Stimulated activated CD8-positive, alpha-beta memory T cell treated with anti-CD3 and anti-CD28 coated beads, Interleukin-12 subunit alpha, Interleukin-12 subunit beta, amount 100 ng/mL, for 24 hours (primary cell): ENCODE data around the gene BRF1.
"Not testable (repeated sequence)": the region's sequence is repeated elsewhere in the genome, so short reads cannot be mapped to it uniquely, and the experiment has no call there.

ENCODE experiments used
- DNase-seq: peaks from one replicate; pipeline ENCODE4 v3.0.0-alpha.2; 2020; ENCODE audit errors: extremely low read depth

The BRF1 gene

GRCh38 chr14:105290621-105291346, 10.0 kb downstream of the BRF1 start:
- no peak for DNase-seq

GRCh38 chr14:105288936-105289335, 11.9 kb downstream of the BRF1 start:
- DNase-seq, result not testable (repeated sequence)

GRCh38 chr14:105287249-105288102, 13.3 kb downstream of the BRF1 start:
- no peak for DNase-seq

- DNase-seq, result no peak
Measured at GRCh38 chr14:105286759-105287144, 14.0 kb downstream of the BRF1 start.

- DNase-seq, result no peak
Measured at GRCh38 chr14:105285174-105285573, 15.6 kb downstream of the BRF1 start.

GRCh38 chr14:105283899-105284298, 16.9 kb downstream of the BRF1 start:
- no peak for DNase-seq

- DNase-seq, result no peak
Measured at GRCh38 chr14:105283028-105283427, 17.8 kb downstream of the BRF1 start.

- no peak for DNase-seq
Measured at GRCh38 chr14:105282098-105282725, 18.6 kb downstream of the BRF1 start.

- no peak for DNase-seq
Measured at GRCh38 chr14:105281371-105282097, 19.3 kb downstream of the BRF1 start.

- no peak for DNase-seq
Measured at GRCh38 chr14:105280525-105280924, 20.3 kb downstream of the BRF1 start.

GRCh38 chr14:105279642-105280361, 21.0 kb downstream of the BRF1 start:
- no peak for DNase-seq

- not testable (repeated sequence) for DNase-seq
Measured at GRCh38 chr14:105277448-105277847, 23.4 kb downstream of the BRF1 start.

- DNase-seq, result no peak
Measured at GRCh38 chr14:105275267-105275946, 25.4 kb downstream of the BRF1 start.

GRCh38 chr14:105274637-105275036, 26.2 kb downstream of the BRF1 start:
- no peak for DNase-seq

GRCh38 chr14:105273062-105273461, 27.7 kb downstream of the BRF1 start:
- no peak for DNase-seq

- DNase-seq, result no peak
Measured at GRCh38 chr14:105272623-105273022, 28.2 kb downstream of the BRF1 start.

- DNase-seq, result no peak
Measured at GRCh38 chr14:105271224-105271890, 29.4 kb downstream of the BRF1 start.

GRCh38 chr14:105269405-105269804, 31.4 kb downstream of the BRF1 start:
- DNase-seq, result no peak

GRCh38 chr14:105268736-105269354, 32.0 kb downstream of the BRF1 start:
- no peak for DNase-seq
